GM21360 (cell line): ENCODE data around the gene IGSF8.

Source experiments
- ATAC-seq: cut with Tn5 transposase; IDR thresholded peaks from one replicate; pipeline ENCODE4 v1.9.1; 2021; ENCODE audit warnings: mild to moderate bottlenecking, moderate library complexity; ENCODE audit not compliant: unreplicated experiment

IGSF8 gene

DNA sequence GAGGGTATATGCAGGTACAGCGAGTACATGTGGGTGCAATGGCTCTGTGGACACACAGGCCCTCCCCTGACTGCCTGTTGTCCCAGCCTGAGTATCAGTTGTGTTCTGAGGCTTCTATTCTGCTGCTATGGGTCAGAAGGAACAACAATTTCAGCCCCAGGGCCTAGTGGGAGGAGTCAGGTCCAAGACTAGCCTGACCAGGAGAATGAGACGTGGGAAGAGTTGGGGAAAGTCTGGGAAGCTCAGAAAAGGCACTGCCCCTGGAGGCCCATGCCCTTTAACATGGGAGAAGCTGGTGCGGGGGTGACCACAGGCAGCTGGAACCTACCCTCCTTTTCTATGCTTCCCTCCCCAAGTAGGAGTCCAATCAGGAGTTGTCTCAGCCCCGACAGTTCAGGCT lies 7.7 kb downstream of the IGSF8 start:
- no peak for ATAC-seq

DNA sequence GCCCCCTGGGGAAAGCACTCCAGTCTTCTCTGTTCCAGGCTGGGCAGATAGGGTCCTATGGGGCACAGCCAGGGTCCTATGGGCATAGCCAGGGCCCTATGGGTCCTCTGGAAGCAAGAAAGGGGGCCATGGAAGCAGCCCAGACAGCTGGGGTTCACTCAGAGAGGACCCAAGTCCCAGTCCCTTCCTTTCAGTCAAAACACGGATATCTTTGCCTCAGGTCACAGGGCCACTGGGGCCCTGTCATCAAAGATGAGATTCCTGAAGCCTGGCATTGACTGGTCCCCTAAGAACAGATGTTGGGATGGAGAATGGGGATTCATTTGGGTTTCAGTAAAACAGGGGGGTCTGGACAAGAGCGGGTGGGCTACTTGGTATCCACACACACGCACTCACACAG lies 8.5 kb downstream of the IGSF8 start:
- ATAC-seq = no peak

DNA sequence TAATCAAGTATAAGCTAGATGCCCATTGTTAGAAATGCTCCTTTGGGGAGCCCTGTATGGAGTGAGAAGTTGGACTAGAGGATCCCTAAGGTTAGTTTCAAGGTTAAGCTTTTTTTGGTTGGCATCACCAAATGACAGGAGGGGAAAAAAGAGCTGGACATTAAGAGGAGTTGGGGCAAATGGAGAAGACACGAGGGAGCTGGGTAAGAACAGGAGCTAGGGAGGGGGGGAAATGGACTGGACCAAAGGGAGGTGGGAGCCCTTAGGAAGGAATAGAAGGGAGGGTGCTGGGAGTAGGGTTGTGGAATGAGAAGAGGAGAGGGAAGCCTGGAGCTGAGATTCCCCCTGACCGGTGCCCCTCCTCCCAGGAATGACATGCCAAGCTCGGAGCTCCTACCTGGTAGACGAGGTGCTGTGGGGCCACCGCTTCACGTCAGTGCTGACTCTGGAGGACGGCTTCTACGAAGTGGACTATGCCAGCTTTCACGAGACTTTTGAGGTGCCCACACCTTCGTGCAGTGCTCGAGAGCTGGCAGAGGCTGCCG lies 11.2 kb downstream of the IGSF8 start:
- ATAC-seq = no peak

DNA sequence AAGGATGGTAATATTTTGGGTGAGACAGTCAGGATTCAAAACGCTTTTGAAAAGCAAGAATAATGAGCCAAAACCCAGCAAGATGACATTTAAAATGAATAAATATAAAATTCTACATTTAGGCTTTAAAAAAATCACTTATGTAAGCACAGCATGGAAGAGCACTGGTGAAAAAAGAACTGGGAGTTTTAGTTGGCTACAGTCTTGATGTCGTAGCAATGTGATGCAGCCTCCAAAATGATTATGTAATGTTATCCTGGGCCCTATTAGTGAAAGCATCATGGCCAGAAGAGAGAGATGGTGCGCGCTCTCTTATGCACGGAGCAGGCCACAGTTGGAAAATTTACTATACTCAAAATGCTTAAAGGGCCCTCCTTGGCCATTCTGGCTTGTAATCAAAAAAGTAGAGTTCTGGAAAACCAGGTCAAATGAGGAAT lies 11.9 kb downstream of the IGSF8 start:
- ATAC-seq = no peak

DNA sequence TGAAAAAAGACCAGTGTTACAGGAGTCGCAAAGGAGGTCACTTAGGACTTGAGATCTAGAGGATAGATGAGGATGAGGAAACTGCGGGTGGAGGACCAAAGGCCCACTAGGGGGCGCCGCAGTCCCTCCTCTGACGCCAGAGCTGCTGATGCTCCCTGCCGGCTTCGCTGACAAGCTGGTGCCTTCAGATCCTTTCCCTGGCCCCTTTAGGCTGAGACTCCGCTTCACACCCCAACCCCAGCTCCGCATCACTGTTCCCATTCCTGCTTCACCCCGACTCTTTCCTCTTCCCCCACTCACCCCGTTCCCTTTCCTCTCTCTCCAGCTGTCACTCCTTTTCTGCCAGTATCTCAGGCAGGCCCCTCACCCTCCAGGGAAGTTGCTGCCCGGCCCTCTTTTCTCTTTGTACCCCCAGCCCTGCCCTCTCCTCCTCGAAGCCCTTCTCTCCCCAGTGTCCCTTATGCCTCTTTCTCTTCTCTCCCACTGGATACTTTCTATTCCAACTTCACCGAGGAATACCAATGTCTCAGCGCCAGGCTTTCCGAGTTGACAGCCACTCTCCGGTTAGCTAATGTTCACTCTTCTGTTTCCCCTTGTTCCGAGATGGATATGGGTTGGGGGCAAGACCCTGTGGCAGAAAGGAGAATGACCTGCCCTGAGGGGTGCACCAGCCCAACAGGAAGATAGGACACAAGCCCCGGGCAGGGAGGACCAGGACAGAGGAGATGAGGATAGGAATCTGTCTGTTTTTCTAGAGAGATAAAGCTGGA lies 12.5 kb downstream of the IGSF8 start:
- ATAC-seq = no peak

DNA sequence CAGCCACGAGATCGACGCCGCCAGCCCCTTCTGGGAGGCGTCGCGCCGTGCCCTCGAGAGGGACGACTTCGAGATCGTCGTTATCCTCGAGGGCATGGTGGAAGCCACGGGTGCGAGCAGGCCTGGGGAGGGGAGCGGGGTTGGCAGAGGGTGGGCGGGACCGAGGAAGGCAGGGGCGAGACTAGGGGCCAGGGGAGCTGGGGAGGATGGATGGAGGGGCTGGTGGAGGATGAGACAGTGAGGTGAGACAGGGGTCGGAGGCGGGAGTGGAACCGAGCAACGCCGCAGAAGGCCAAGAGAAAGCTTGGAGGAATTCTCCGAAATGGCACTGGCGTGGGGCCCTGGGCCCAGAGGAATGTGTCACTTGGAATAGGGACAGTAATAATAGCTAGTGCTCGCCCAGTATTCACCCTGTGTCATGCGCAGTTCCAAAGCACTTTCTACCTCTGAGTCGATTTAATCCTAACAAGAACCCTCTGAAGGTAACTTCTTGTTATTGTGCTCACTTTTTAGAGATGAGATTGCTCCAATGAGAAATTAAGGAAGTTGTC lies 13.6 kb downstream of the IGSF8 start:
- no peak for ATAC-seq

DNA sequence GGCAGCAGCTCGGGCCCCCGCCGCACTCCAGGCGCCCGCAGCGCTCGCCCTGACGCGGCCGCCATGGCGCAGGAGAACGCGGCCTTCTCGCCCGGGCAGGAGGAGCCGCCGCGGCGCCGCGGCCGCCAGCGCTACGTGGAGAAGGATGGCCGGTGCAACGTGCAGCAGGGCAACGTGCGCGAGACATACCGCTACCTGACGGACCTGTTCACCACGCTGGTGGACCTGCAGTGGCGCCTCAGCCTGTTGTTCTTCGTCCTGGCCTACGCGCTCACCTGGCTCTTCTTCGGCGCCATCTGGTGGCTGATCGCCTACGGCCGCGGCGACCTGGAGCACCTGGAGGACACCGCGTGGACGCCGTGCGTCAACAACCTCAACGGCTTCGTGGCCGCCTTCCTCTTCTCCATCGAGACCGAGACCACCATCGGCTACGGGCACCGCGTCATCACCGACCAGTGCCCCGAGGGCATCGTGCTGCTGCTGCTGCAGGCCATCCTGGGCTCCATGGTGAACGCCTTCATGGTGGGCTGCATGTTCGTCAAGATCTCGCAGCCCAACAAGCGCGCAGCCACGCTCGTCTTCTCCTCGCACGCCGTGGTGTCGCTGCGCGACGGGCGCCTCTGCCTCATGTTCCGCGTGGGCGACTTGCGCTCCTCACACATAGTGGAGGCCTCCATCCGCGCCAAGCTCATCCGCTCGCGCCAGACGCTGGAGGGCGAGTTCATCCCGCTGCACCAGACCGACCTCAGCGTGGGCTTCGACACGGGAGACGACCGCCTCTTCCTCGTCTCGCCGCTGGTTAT lies 14.2 kb downstream of the IGSF8 start:
- peak; percentile 62 for ATAC-seq

DNA sequence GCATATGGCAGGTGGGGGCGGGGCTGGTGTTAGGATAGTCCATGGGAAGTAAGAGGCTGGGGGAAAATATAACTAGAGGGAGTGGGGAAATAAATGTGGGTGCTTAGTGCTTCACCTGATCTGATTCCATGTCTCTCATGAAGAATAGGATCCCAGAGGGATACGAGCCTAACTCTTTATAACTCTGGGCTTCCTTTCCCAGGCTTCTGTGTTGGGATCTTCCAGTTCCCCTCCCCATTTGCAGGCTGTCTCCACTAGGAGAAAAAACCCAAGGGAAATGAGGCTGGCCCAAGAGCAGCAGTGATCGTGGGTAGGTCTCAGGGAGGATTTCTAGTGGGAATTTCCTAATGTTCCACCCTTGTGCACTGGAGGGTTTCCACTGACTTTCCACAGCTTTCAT lies 15.5 kb downstream of the IGSF8 start:
- no peak for ATAC-seq

DNA sequence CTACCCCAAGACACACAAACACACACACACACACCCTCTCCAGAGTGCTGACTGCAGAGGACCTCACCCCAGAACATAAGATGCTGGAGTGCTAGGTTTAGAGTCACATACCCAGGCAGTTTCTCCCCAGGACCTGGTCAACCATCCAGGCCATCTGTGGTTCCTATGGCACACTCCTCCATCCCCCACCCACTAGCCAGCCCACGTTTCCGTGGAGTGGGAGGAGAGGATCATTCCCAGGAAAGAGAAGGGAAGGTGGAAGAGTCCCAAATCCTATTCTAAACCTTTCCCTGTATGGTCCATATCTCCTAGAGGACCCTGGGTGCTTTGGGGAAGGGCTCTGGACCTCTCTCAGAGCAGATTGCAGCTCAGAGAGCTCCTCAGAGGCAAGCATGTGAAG lies 15.9 kb downstream of the IGSF8 start:
- ATAC-seq = no peak

DNA sequence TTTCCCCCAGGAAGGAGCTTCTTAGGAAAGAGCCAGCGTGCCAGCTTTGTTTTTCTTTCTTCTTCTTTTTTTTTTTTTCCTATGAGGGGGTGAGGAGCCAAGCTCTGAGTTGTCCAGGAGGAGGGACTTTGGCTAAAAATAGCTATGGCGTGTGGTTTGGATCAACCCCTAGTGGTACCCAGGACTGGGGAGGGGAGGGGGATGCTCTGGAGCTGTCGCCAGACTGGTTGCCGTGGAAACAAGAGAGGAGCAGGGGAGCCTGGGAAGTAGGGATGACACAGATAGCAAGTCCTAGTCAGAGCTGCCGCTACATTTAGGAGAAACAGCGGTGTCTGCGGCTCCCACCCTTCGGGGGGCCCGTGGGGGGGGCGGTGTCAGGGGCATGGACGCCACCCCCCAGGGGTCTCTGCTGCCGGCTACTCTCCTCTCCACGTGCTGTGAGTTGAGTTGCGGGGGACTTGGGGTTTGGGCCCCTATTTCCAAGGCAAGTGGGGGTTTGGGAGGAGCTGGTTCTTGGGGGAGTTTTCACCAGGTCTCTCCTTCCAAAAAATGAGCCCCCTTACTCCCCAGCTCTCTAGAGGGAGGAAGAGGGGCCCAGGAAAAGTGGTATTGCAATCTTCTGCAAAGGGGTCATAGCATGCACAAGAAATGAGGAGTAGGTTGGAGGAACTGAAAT lies 17.0 kb downstream of the IGSF8 start, which contains the start of gene KCNJ9:
TSS of gene KCNJ9 (plus strand) at position 278 of the 676 bp plus-strand sequence. CDS start 2,493 bp downstream, outside the sequence.
- no peak for ATAC-seq

DNA sequence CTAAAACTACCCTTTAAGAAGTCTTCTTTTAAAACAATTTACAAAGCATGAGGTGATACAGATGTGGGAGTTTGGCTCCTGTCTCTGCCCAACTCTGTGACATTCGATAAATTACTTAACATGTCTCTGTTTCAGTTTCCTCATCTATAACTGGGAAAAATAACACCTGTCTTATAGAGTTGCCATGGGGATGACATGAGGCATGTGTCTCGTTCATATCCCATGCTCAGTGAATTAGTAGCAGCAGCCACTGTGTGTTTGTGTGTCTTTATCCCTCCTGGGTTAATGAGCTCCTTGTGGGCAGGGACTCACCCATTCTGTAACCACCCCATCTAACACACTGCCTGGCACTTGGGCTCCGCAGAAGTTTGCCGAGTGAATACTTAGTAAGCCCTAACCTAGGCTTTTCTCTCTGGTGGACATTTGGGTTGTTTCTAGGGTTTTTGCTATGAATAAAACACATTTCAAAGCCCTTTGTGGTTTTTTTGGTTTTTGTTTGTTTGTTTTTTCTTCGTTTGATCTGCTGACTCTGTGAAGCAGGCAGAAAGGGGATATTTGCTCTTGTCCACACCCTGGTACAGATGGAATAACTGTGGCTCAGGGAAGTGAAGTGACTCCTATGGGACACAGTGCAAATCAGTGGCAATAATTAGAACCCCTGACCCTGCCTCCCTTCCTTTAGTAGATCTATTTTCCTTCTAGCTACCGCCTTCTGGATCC lies 17.9 kb downstream of the IGSF8 start:
- no peak for ATAC-seq

DNA sequence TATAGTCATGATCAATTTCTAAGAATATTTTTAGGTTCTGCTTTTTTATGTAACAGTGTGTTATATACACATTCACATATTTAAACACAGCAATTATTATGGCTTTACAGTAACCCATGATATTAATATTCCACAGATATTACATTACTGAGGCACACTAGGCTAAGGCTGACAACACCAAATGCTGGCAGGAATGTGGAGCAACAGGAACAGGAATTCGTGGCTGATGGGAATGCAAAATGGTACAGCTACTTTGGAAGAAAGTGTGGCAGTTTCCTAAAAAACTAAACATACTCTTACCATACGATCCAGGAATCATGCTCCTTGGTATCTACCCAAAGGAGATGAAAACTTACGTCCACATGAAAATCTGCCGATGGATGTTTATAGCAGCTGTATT lies 19.0 kb downstream of the IGSF8 start:
- no peak for ATAC-seq

DNA sequence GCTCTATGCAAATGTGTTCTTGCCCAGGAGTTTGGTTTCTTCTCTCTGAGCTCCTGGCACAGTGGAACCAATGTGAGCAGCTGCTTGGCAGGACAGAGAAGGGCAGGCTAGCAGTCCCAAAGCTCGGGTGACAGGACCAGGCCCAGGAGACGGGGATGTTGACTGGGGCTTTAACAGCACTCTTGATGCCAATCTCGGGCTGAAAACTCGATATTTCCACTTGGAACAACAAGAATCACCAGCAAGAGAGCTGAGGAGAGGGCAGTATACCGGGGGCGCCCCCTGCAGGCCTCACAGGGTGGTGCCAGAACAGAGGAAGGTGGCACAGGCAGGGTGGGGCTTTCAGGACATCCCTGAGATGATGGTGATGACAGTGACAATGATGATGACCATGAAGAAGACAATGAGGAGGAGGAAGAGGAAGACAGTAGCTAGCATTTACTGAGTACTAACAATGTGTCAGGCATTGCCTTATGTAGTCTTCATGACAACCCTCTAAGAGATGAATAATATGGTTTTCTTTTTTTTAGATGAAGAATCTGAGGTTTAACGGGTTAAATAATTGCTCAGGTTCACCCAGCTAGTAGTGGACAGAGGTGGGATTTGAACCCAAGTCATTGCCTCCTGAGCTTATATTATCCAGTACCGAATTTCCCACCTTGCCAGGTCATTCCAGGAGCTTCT lies 19.8 kb downstream of the IGSF8 start:
- ATAC-seq = no peak

DNA sequence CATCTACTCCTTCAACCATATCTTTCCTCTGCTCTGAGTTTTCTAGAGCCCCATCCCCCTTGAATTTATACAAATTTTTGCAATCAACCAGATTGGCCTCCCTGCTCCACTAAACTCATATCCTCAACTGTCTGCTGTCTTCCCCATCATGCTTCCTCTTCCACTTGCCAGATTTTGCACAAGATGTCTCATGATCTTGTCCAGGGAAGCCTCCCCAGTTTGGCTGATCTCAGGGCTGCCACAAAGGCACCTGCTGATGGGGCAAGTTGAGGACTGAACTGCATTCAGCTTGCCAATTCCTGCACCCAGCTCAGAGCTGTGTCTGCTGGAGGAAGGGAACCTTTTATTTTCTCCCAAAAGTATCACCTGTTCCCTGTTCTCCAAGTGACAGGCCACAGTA lies 20.9 kb downstream of the IGSF8 start:
- ATAC-seq = no peak

DNA sequence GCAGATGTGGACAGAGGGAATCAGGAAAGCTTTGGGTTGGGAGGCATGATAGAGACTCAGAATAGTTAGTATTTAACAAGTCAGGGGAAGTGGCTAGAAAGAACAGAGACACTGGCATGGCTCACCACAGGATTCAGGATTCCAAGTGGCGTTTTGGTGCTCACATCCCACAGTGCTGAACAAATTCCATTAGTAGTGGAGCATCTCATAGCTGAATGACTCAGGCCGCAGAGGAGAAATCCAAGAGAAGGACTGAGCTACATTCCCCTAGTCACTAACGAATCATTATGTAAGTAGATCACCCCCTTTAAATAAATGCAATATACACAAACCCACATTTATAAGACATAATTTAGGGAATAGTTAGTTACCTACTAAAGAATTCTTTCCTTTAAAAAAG lies 22.1 kb downstream of the IGSF8 start:
- ATAC-seq = no peak

DNA sequence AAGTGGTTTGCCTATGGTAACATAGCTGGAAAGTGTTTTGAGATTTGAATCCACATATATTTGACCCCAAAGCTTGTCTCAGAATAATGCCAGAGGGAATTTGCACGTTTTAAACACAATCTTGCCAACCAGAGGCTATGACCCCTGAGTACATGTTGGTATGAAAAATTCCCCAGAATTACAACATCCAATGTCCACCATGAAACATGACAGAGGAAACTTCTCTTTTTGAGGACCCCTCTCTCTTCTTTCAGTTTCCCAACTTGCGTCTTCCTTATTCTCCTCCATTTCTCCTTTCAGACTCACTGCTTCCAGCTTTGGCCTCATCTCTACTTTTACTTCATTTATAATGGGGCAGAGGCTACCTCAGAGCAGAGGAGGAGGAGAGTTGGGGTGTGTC lies 22.6 kb downstream of the IGSF8 start:
- ATAC-seq = no peak

DNA sequence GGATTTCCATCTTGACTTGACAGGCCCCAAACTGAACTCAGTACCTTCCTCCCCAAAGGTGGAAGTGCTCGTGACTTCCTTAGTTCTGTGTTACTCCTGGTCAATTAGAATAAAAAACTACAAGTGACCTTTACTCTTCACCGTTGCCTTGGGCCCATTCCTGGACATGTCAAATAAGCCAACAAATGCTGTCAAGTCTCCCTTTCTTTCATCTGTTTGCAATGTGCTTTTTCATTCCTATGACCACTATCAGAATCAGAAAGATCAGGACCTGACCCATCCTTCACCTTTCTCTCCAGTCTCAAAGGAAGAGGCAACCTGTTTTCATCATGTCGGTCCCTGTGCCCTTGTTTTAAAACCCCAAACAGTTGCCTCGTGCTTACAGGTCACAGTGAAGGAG lies 23.6 kb downstream of the IGSF8 start:
- ATAC-seq = no peak

DNA sequence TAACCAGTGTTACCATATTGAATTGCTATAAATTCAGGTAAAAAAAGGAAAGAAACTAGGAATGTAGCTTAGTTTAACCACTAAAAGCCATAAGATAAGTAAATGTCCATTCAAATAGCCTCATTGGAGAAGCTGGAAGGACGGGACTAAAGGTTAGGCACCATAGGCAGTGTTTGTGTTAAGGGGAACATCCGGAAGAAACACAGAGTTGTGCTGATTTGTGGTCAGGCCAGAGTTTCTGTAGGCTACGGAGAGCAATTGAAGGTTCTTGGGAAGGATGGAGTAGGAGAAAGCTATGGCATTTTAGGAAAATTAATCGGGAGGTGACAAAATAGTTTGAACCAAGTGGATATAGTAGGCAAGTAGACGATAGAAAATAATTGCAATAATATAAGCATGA lies 27.1 kb downstream of the IGSF8 start:
- ATAC-seq = no peak

DNA sequence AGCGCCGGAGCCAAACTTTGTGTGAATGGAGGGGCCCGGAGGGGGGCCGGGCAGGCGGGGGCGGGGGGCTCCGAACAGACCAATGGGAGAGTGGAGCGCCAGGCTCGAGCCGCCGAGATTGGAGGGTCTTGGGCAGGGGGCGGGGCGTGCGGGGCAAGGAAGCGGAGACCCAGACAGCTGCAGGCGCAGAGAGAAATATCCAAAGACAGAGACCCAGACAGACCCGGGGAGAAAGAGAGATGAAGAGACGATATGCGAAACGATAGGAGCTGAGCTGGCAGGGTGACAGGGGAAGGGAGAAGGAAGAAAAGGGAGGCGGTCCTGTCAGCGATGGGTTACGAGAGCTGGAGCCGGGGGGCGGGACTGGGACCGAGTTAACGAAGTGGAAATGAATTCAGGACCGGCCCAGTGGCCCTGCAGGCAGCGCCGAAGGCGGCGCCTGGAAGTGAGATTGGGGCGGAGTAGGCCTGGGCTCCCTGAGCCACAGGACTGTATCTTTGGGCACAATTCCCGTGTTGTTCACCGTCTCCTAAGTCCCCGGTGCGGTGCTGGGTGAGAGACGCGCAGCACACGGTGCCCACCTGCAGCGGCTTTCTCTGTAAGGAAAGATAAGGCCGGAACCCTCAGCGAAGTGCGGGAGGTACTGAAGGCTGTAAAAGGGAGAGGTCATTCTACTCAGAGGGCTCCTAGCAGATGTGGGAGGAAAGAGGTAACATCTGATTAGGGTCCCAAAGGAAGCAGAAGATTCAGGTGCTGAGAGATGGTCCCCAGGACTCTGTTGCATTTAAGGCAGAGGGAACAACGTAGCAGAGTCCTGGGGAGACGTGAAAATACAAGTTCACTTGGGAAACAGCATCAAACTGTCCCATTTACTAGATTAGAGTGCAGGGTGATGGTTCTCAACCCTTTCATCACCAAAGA lies 27.9 kb downstream of the IGSF8 start:
- ATAC-seq = no peak
